ENCODE measurements around the gene HBP1. TPM values are rescaled to one million over a fixed set of nuclear protein-coding genes. Genes with fewer than 3 reads are reported as not detected.
"Not testable (repeated sequence)": the region's sequence is repeated elsewhere in the genome, so short reads cannot be mapped to it uniquely, and the experiment has no call there.

Gene HBP1
- total and polyA plus RNA-seq, 3 experiments from 2014 or later = 17.2 to 52.3 (median 17.6) TPM

DNA sequence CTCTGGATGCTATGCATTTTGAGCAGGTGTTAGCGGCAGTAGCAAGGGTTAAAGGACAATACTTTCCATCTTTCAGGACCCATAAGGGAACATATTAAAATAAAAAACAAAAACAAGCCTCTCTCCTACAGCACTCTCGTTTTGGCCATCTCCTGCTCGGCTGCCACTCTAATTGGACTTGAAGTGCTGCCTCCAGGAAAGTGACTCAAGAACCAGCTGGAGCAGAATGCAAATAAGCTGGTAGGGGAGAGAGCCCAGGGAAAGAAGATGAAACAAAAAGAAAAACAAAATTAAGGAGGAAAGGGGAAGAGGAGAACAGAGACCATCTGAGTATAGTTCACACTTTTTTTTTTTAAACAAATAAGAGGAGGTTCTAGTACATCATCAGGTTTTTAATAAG is 65.6 kb downstream of the HBP1 start:
- POLR2A ChIA-PET = no interaction called here
- Mint-ChIP-seq H3K9me3 (no peaks in the 10 kb centered on the region), H3K4me3 (no peak overlapping the region), H3K27ac (peak overlapping the region in 1 of 8 donors; percentile 74), H3K4me1 (peaks cover 0 to 1% (median 0%) of the 10 kb centered on the region in 3 donors), H3K36me3 (peaks cover 2 to 62% (median 17%) of the 10 kb centered on the region in 3 donors), H3K27me3 (no peaks in the 10 kb centered on the region)
- no peaks in the 10 kb centered on the region for H3K27me3 ChIP-seq (ENCODE audit: insufficient read depth, low read length, poor library complexity, severe bottlenecking)
- H3K9me3 ChIP-seq (ENCODE audit: low read length) = no peaks in the 10 kb centered on the region
- CTCF ChIA-PET = no interaction called here
- H3K4me1 ChIP-seq (ENCODE audit: insufficient read depth, low read length) = no peaks in the 10 kb centered on the region
- no peaks in the 10 kb centered on the region for H3K36me3 ChIP-seq (ENCODE audit: insufficient read depth, low read length)
- no peak overlapping the region for H3K4me3 ChIP-seq (ENCODE audit: low read length)
- H3K27ac ChIP-seq (ENCODE audit: low read depth, low read length) = no peak overlapping the region
- DNase-seq = no peak

DNA sequence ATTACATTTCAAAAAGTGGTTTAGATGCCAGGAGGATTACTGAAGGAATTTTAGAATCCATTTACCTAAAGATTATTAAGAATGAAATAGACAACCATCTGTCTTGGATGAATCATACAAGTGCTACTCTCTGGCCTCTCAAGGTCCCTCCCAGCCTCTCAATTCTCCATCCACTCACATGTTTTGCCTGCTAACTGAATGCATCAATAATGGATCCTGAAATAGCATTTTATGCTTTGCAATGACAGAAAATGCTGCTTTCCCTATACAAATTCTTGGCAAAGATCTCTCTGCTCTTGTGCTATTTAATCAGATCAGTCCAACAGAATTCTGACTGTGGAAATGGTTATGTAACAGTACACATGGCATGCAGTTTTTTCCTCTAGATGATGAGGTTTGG is 68.1 kb downstream of the HBP1 start:
- Histone ChIP-seq H3K36me3 (ENCODE audit: insufficient read depth, low read length) (no peaks in the 10 kb centered on the region), H3K27me3 (ENCODE audit: insufficient read depth, low read length, poor library complexity, severe bottlenecking) (no peaks in the 10 kb centered on the region), H3K27ac (ENCODE audit: low read depth, low read length) (no peak overlapping the region), H3K4me3 (ENCODE audit: low read length) (no peak overlapping the region), H3K4me1 (ENCODE audit: insufficient read depth, low read length) (no peaks in the 10 kb centered on the region), H3K9me3 (ENCODE audit: low read length) (no peaks in the 10 kb centered on the region)
- ChIA-PET CTCF (no interaction called here), POLR2A (no interaction called here)
- Mint-ChIP-seq H3K4me3 (no peak overlapping the region), H3K4me1 (peaks cover 0 to 1% (median 0%) of the 10 kb centered on the region in 3 donors), H3K36me3 (peaks cover 7 to 57% (median 18%) of the 10 kb centered on the region in 3 donors), H3K9me3 (no peaks in the 10 kb centered on the region), H3K27me3 (no peaks in the 10 kb centered on the region), H3K27ac (peak overlapping the region in 1 of 8 donors; percentile 3)
- no peak for DNase-seq

DNA sequence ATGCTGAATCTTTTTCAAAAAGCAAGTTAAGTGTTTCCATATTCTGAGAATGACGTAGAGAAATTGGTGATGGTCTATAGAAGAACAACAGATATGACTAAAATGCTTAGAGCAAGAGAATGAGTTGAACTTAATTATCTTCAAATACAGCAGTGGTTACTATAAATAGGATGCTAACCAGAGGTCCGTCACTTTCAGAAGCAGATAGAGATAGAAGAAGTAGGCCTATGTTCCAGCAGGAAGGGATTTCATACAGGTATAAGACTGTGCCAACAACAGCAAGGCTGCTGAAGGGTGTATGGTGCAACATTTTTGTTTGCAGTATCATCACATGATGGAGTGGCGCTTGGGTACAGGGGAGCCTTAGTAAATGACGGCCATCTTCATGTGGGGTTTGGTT is 68.6 kb downstream of the HBP1 start:
- no peaks in the 10 kb centered on the region for H3K36me3 ChIP-seq (ENCODE audit: insufficient read depth, low read length)
- ChIA-PET POLR2A (no interaction called here), CTCF (no interaction called here)
- DNase-seq = no peak
- no peaks in the 10 kb centered on the region for H3K9me3 Mint-ChIP-seq
- H3K9me3 ChIP-seq (ENCODE audit: low read length) = no peaks in the 10 kb centered on the region
- no peaks in the 10 kb centered on the region for H3K27me3 Mint-ChIP-seq
- no peak overlapping the region for H3K27ac Mint-ChIP-seq
- H3K36me3 Mint-ChIP-seq = peaks cover 7 to 60% (median 20%) of the 10 kb centered on the region in 3 donors
- H3K4me1 ChIP-seq (ENCODE audit: insufficient read depth, low read length) = no peaks in the 10 kb centered on the region
- H3K27me3 ChIP-seq (ENCODE audit: insufficient read depth, low read length, poor library complexity, severe bottlenecking) = no peaks in the 10 kb centered on the region
- H3K4me3 Mint-ChIP-seq = no peak overlapping the region
- peaks cover 0 to 1% (median 0%) of the 10 kb centered on the region in 3 donors for H3K4me1 Mint-ChIP-seq
- H3K4me3 ChIP-seq (ENCODE audit: low read length) = no peak overlapping the region
- no peak overlapping the region for H3K27ac ChIP-seq (ENCODE audit: low read depth, low read length)

DNA sequence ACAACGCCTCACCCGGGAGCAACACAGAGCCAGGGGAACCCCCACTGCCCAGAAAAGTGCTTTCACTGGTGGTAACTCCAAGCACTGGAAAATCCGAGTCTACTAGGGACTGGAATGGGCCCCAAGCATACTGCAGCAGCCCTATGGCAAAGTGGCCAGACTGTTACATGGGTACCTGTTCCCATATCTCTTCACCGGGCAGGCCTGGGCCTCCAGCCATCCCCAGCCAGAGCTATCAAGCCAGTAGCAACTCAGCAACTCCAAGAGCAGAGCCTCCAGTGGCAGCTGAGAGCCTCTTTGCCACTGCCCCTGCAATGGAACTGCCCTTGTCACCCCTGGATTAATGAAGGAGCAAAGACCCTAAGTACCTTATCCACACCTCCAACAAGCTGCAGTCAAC is 73.5 kb downstream of the HBP1 start:
- Mint-ChIP-seq H3K4me3 (no peak overlapping the region), H3K9me3 (peaks cover 0 to 8% (median 3%) of the 10 kb centered on the region in 5 donors), H3K27ac (no peak overlapping the region), H3K36me3 (peaks cover 43 to 69% (median 46%) of the 10 kb centered on the region in 3 donors), H3K27me3 (peaks cover 0 to 1% of the 10 kb centered on the region in 2 donors), H3K4me1 (peaks cover 0 to 8% (median 4%) of the 10 kb centered on the region in 3 donors)
- H3K9me3 ChIP-seq (ENCODE audit: low read length) = no peaks in the 10 kb centered on the region
- POLR2A ChIA-PET = no interaction called here
- CTCF ChIA-PET = interaction anchor here (0.7 kb wide), 1 partner anchor 14 kb away, joined by 4 read pairs; no protein-coding TSS in a partner anchor
- no peak overlapping the region for H3K27ac ChIP-seq (ENCODE audit: low read depth, low read length)
- DNase-seq = no peak
- no peak overlapping the region for H3K4me3 ChIP-seq (ENCODE audit: low read length)
- no peaks in the 10 kb centered on the region for H3K4me1 ChIP-seq (ENCODE audit: insufficient read depth, low read length)
- H3K27me3 ChIP-seq (ENCODE audit: insufficient read depth, low read length, poor library complexity, severe bottlenecking) = no peaks in the 10 kb centered on the region
- H3K36me3 ChIP-seq (ENCODE audit: insufficient read depth, low read length) = no peaks in the 10 kb centered on the region

DNA sequence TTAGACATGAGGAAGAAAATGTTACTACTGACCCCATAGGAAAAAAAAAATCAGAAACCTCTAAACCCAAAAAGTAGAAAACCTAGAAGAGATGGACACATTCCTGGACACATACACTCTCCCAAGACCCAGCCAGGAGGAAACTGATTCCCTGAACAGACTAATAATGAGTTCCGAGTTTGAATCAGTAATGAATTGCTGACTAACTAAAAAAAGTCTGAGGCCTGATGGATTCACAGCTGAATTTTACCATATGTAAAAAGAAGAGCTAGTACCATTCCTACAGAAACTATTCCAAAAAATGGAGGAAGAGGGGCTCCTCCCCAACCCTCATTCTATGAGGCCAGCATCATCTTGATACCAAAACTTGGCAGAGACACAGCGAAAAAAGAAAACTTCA is 75.8 kb downstream of the HBP1 start:
- no peaks in the 10 kb centered on the region for H3K4me1 ChIP-seq (ENCODE audit: insufficient read depth, low read length)
- peaks cover 0 to 1% of the 10 kb centered on the region in 2 donors for H3K27me3 Mint-ChIP-seq
- no peak for DNase-seq
- H3K36me3 ChIP-seq (ENCODE audit: insufficient read depth, low read length) = no peaks in the 10 kb centered on the region
- H3K9me3 Mint-ChIP-seq = peaks cover 0 to 8% (median 3%) of the 10 kb centered on the region in 5 donors
- H3K27ac ChIP-seq (ENCODE audit: low read depth, low read length) = no peak overlapping the region
- no peak overlapping the region for H3K4me3 Mint-ChIP-seq
- no peaks in the 10 kb centered on the region for H3K9me3 ChIP-seq (ENCODE audit: low read length)
- no peak overlapping the region for H3K27ac Mint-ChIP-seq
- no peaks in the 10 kb centered on the region for H3K27me3 ChIP-seq (ENCODE audit: insufficient read depth, low read length, poor library complexity, severe bottlenecking)
- ChIA-PET POLR2A (no interaction called here), CTCF (no interaction called here)
- no peak overlapping the region for H3K4me3 ChIP-seq (ENCODE audit: low read length)
- H3K36me3 Mint-ChIP-seq = peaks cover 43 to 67% (median 49%) of the 10 kb centered on the region in 3 donors
- peaks cover 0 to 8% (median 4%) of the 10 kb centered on the region in 3 donors for H3K4me1 Mint-ChIP-seq

DNA sequence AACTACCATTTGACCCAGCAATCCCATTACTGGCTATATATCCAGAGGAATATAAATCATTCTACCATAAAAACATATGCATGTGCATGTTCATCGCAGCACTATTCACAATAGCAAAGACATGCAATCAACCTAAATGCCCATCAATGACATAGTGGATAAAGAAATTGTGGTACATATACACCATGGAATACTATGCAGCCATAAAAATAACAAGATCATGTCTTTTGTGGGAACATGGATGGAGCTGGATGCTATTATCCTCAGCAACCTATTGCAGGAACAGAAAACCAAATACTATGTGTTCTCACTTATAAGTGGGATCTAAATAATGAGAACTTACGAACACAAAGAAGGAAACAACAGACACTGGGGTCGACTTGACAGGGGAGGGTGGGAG is 78.0 kb downstream of the HBP1 start:
- H3K36me3 ChIP-seq (ENCODE audit: insufficient read depth, low read length); H3K9me3 Mint-ChIP-seq; DNase-seq; H3K27ac ChIP-seq (ENCODE audit: low read depth, low read length); H3K4me1 ChIP-seq (ENCODE audit: insufficient read depth, low read length); H3K27me3 Mint-ChIP-seq; H3K9me3 ChIP-seq (ENCODE audit: low read length); POLR2A ChIA-PET; H3K4me3 Mint-ChIP-seq; H3K27ac Mint-ChIP-seq; H3K4me1 Mint-ChIP-seq; CTCF ChIA-PET; H3K27me3 ChIP-seq (ENCODE audit: insufficient read depth, low read length, poor library complexity, severe bottlenecking); H3K4me3 ChIP-seq (ENCODE audit: low read length): not testable (repeated sequence)
- H3K36me3 Mint-ChIP-seq = peaks cover 41 to 66% (median 52%) of the 10 kb centered on the region in 3 donors

DNA sequence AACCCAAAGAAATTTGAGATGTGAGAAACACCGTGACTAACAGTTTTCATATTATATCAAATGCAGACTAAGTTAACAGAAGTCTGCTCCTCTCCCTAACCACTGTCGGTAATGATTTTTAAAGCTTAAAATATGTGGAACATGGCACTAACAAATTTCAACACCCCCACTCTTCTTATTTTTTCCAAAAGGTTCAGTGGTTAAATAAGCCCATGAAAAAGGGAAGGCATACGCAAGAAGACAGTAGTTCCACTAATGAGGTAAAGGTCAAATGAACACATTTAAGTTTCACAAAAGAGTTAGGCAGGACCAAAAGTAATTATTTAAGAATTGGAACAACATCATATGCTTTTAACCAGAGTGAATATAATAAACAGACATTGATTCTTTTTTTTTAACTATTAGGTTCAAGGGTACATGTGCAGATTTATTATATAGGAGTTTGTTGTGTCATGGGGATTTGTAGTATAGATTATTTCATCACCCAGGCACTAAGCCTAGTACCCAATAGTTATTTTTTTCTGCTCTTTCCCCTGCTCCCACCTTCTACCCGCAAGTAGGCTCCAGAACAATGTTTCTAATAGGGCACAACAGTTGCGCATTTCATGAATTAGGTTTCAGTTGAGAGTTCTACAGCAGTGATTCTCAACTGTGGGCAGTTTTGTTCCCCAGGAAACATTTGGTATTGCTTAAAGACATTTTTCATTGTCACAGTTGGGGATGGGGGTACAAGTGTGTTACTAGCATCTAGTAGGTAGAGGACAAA is 79.9 kb downstream of the HBP1 start:
- Histone ChIP-seq H3K9me3 (ENCODE audit: low read length) (no peaks in the 10 kb centered on the region), H3K27me3 (ENCODE audit: insufficient read depth, low read length, poor library complexity, severe bottlenecking) (no peaks in the 10 kb centered on the region), H3K27ac (ENCODE audit: low read depth, low read length) (no peak overlapping the region), H3K36me3 (ENCODE audit: insufficient read depth, low read length) (no peaks in the 10 kb centered on the region), H3K4me1 (ENCODE audit: insufficient read depth, low read length) (no peaks in the 10 kb centered on the region), H3K4me3 (ENCODE audit: low read length) (no peak overlapping the region)
- Mint-ChIP-seq H3K27me3 (peaks cover 0 to 1% of the 10 kb centered on the region in 2 donors), H3K27ac (no peak overlapping the region), H3K4me1 (peaks cover 0 to 11% (median 4%) of the 10 kb centered on the region in 3 donors), H3K36me3 (peaks cover 36 to 55% (median 45%) of the 10 kb centered on the region in 3 donors), H3K4me3 (no peak overlapping the region), H3K9me3 (peaks cover 0 to 7% (median 3%) of the 10 kb centered on the region in 5 donors)
- CTCF ChIA-PET = no interaction called here
- POLR2A ChIA-PET = no interaction called here
- DNase-seq = no peak

DNA sequence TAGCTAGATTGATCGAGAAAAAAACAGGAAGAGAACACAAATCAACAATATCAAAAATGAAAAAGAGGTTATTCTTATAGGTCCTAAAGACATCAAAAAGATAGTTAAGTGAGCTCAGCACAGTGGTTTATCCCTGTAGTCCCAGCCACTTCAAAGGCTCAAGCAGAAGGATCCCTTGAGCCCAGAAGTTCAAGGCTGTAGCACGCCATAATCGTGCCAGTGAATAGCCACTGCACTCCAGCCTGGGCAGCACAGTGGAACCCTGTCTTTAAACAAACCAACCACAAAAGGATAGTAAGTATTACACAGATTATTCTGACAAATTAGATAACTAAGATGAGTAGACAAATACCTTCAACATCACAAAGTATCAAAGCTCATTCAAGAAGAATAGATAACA is 83.2 kb downstream of the HBP1 start:
- Histone ChIP-seq H3K9me3 (ENCODE audit: low read length) (no peaks in the 10 kb centered on the region), H3K4me3 (ENCODE audit: low read length) (no peak overlapping the region), H3K4me1 (ENCODE audit: insufficient read depth, low read length) (no peaks in the 10 kb centered on the region), H3K27ac (ENCODE audit: low read depth, low read length) (no peak overlapping the region), H3K27me3 (ENCODE audit: insufficient read depth, low read length, poor library complexity, severe bottlenecking) (no peaks in the 10 kb centered on the region), H3K36me3 (ENCODE audit: insufficient read depth, low read length) (no peaks in the 10 kb centered on the region)
- CTCF ChIA-PET = no interaction called here
- peaks cover 0 to 6% (median 4%) of the 10 kb centered on the region in 3 donors for H3K4me1 Mint-ChIP-seq
- no peaks in the 10 kb centered on the region for H3K27me3 Mint-ChIP-seq
- H3K36me3 Mint-ChIP-seq = peaks cover 14 to 28% (median 16%) of the 10 kb centered on the region in 3 donors
- DNase-seq = no peak
- H3K27ac Mint-ChIP-seq = peak overlapping the region in 3 of 8 donors; percentile 29 to 70 (median 69)
- H3K4me3 Mint-ChIP-seq = no peak overlapping the region
- no peaks in the 10 kb centered on the region for H3K9me3 Mint-ChIP-seq
- POLR2A ChIA-PET = no interaction called here
